Bronchial epithelial cell (primary cell): ENCODE results near the gene GRAMD2B. TPM values are rescaled to one million over a fixed set of nuclear protein-coding genes. Genes with fewer than 3 reads are reported as not detected.

Source experiments
- DNase-seq: peaks from one replicate; pipeline ENCODE4 v3.0.0-alpha.2; 2010; ENCODE audit warnings: low read depth
- FAIRE-seq: peaks from 2 replicates; lab custom pipeline; 2011; peaks lifted over from hg19 to GRCh38; lab: Jason Lieb, UNC
- H3K27me3 ChIP-seq: 2 replicates; pipeline ENCODE4 v1.5.1; 2011; ENCODE audit warnings: low read length; ENCODE audit not compliant: control insufficient read depth, insufficient read depth
- H3K36me3 ChIP-seq: 2 replicates; pipeline ENCODE4 v1.5.1; 2011; ENCODE audit warnings: low read length; ENCODE audit not compliant: control insufficient read depth, insufficient read depth
- H3K4me3 ChIP-seq: 2 replicates; pipeline ENCODE4 v1.5.1; 2011; ENCODE audit warnings: mild to moderate bottlenecking, low read depth, low read length, control low read depth
- total RNA-seq: library from RNA; depleted of rRNA; stranded (reverse); fragments of >200 nt; gene quantifications from 2 replicates; pipeline ENCODE4 v1.2.1, GENCODE V29; 2014
- TF ChIP-seq, protein P1 (sequence below): IDR thresholded peaks from 2 replicates; pipeline ENCODE4 v1.5.1; 2011; ENCODE audit warnings: mild to moderate bottlenecking, moderate library complexity, low read length, control low read depth, inconsistent platforms; ENCODE audit not compliant: insufficient read depth, severe bottlenecking

Gene GRAMD2B
- total RNA-seq, 1 donor from 2014 or later, result 9.2 TPM

GRCh38 chr5:126415789-126416188 lies 7.4 kb upstream of the GRAMD2B start:
- FAIRE-seq, result no peak
- no peak for DNase-seq
- no peaks in the 10 kb centered on the region for H3K36me3 ChIP-seq
- H3K27me3 ChIP-seq, result no peaks in the 10 kb centered on the region
- no peak overlapping the region for H3K4me3 ChIP-seq
- TF ChIP-seq, protein P1, sequence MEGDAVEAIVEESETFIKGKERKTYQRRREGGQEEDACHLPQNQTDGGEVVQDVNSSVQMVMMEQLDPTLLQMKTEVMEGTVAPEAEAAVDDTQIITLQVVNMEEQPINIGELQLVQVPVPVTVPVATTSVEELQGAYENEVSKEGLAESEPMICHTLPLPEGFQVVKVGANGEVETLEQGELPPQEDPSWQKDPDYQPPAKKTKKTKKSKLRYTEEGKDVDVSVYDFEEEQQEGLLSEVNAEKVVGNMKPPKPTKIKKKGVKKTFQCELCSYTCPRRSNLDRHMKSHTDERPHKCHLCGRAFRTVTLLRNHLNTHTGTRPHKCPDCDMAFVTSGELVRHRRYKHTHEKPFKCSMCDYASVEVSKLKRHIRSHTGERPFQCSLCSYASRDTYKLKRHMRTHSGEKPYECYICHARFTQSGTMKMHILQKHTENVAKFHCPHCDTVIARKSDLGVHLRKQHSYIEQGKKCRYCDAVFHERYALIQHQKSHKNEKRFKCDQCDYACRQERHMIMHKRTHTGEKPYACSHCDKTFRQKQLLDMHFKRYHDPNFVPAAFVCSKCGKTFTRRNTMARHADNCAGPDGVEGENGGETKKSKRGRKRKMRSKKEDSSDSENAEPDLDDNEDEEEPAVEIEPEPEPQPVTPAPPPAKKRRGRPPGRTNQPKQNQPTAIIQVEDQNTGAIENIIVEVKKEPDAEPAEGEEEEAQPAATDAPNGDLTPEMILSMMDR, result no peak

- TF ChIP-seq, protein P1, result no peak
- FAIRE-seq (no peak), DNase-seq (peak; percentile 65)
- no peaks in the 10 kb centered on the region for H3K27me3 ChIP-seq
- no peaks in the 10 kb centered on the region for H3K36me3 ChIP-seq
- no peak overlapping the region for H3K4me3 ChIP-seq
Measured at GRCh38 chr5:126416266-126416925, 6.8 kb upstream of the GRAMD2B start.

DNA sequence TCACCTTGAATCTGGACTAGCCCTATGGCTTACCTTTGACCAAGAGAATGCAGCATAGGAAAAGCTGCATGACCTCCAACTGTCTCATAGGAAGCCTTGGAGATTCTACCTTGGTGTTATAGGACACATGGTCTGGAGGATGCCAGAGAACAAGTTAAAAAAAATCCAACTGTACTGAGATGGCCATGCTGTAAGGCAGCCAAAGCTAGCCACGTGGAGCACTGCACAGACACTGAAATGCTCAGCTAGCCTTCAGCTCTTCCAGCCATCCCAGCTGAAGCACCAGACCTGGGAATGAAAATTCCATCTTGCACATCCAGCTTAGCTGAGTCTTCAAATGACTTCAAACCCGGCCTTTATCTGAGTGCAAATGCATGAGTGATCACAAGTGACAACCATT lies 6.0 kb upstream of the GRAMD2B start:
- no peaks in the 10 kb centered on the region for H3K27me3 ChIP-seq
- FAIRE-seq (no peak), DNase-seq (no peak)
- H3K36me3 ChIP-seq, result no peaks in the 10 kb centered on the region
- TF ChIP-seq, protein P1, result no peak
- no peak overlapping the region for H3K4me3 ChIP-seq

DNA sequence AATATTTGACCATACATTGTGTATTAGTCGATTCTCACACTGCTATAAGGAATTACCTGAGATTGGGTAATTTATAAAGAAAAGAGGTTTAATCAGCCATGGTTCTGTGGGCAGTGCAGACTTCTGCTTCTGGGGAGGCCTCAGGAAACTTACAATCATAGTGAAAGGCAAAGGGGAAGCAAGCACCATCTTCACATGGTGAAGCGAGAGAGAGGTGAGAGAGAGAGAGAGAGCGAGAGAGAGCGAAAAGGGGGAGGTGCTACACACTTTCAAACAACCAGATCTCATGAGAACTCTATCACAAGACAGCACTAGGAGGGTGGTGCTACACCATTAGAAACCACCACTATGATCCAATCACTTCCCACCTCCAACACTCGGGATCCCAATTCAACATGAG lies 4.1 kb upstream of the GRAMD2B start:
- DNase-seq (no peak), FAIRE-seq (no peak)
- TF ChIP-seq, protein P1, result no peak
- Histone ChIP-seq H3K36me3 (no peaks in the 10 kb centered on the region), H3K4me3 (no peak overlapping the region), H3K27me3 (no peaks in the 10 kb centered on the region)

DNA sequence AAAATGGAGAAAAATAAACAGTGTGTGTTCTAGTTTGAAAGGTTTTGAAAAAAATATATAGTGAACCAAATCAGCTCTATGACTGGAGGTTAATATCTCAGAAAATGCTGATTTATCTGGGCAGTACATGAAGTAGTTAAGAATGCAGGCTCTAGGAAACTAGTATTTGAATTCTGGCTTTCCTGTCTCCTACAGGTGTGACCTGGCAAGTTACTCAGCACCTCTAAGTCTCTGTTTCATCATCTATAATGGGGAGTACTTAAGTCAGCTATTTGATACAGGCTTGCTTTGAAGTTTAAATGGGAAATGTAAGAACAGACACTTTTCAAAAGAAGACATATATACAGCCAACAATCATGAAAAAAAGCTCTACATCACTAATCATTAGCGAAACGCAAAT lies 5.2 kb downstream of the GRAMD2B start:
- TF ChIP-seq, protein P1, result no peak
- Histone ChIP-seq H3K36me3 (no peaks in the 10 kb centered on the region), H3K27me3 (no peaks in the 10 kb centered on the region), H3K4me3 (no peak overlapping the region)
- DNase-seq (peak; percentile 61), FAIRE-seq (no peak)

DNA sequence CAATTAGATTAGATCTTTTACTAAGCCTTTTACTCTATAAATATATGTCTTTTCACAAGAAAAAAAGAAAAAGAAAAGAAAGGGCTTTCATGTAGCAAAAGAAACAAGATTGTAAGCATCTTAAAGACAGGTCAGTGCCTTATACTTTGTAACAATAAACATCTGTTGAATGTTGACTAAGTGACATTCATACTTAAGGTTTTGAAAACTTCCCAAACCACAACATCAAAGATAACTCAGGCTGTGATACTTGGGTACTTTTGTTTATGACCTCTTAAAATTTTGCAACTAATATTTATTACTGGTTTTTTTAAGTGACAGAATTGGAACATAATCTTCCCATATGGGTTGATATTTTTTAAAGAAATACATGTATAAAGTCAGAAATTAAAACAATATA lies 7.4 kb downstream of the GRAMD2B start:
- Histone ChIP-seq H3K4me3 (no peak overlapping the region), H3K36me3 (no peaks in the 10 kb centered on the region), H3K27me3 (no peaks in the 10 kb centered on the region)
- TF ChIP-seq, protein P1, result no peak
- no peak for FAIRE-seq
- DNase-seq, result no peak
